ENCODE measurements around the gene PITHD1.

GRCh38 chr1:23814016-23814415, 35.8 kb downstream of the PITHD1 start:
- TF ChIP-seq, protein P1, sequence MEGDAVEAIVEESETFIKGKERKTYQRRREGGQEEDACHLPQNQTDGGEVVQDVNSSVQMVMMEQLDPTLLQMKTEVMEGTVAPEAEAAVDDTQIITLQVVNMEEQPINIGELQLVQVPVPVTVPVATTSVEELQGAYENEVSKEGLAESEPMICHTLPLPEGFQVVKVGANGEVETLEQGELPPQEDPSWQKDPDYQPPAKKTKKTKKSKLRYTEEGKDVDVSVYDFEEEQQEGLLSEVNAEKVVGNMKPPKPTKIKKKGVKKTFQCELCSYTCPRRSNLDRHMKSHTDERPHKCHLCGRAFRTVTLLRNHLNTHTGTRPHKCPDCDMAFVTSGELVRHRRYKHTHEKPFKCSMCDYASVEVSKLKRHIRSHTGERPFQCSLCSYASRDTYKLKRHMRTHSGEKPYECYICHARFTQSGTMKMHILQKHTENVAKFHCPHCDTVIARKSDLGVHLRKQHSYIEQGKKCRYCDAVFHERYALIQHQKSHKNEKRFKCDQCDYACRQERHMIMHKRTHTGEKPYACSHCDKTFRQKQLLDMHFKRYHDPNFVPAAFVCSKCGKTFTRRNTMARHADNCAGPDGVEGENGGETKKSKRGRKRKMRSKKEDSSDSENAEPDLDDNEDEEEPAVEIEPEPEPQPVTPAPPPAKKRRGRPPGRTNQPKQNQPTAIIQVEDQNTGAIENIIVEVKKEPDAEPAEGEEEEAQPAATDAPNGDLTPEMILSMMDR (IDR thresholded peaks at IDR 0.05; ENCODE audit: extremely low read depth in 1 of 2, insufficient read depth in 1 of 2, low read depth in 1 of 2, low read length in 2 of 2), result no peak
- TF ChIP-seq POLR2AphosphoS5 (IDR thresholded peaks at IDR 0.05; ENCODE audit: insufficient read depth, low read depth, low read length), result no peak
- TF ChIP-seq POLR2A (IDR thresholded peaks at IDR 0.05; ENCODE audit: low read depth, low read length), result no peak
- no peak for TF ChIP-seq MYC (IDR thresholded peaks at IDR 0.05; ENCODE audit: low read depth, low read length)
- no peak for TF ChIP-seq JUN (IDR thresholded peaks at IDR 0.05; ENCODE audit: borderline replicate concordance, insufficient read depth, insufficient read length, low read depth)
- TF ChIP-seq EZH2 (IDR thresholded peaks at IDR 0.05; ENCODE audit: borderline replicate concordance, low read depth, low read length, severe bottlenecking), result no peak
